ENCODE results near the gene KCNJ16.

KCNJ16 gene

GRCh38 chr17:70070305-70071027 lies 4.6 kb upstream of the KCNJ16 start:
- H3K27me3 ChIP-seq (ENCODE audit: control insufficient read depth in 1 of 2, insufficient read depth in 2 of 2, low read length in 2 of 2): no peaks in the 10 kb centered on the region
- no peaks in the 10 kb centered on the region for H3K4me1 ChIP-seq (ENCODE audit: control insufficient read depth, insufficient read depth, low read length)
- no peaks in the 10 kb centered on the region for H3K36me3 ChIP-seq (ENCODE audit: control insufficient read depth in 2 of 2, insufficient read depth in 2 of 2, low read length in 2 of 2)
- no peak overlapping the region for H3K4me3 ChIP-seq (ENCODE audit: low read length in 2 of 2)
- no peak overlapping the region for H3K27ac ChIP-seq (ENCODE audit: low read length)
- H3K9me3 ChIP-seq (ENCODE audit: control insufficient read depth in 2 of 2, low read length in 2 of 2): no peaks in the 10 kb centered on the region
- no peak overlapping the region for H3K9ac ChIP-seq (ENCODE audit: low read length in 2 of 2)

- H3K9me3 ChIP-seq (ENCODE audit: control insufficient read depth in 2 of 2, low read length in 2 of 2): no peaks in the 10 kb centered on the region
- no peak overlapping the region for H3K9ac ChIP-seq (ENCODE audit: low read length in 2 of 2)
- no peaks in the 10 kb centered on the region for H3K36me3 ChIP-seq (ENCODE audit: control insufficient read depth in 2 of 2, insufficient read depth in 2 of 2, low read length in 2 of 2)
- H3K27me3 ChIP-seq (ENCODE audit: control insufficient read depth in 1 of 2, insufficient read depth in 2 of 2, low read length in 2 of 2): no peaks in the 10 kb centered on the region
- no peak overlapping the region for H3K27ac ChIP-seq (ENCODE audit: low read length)
- no peaks in the 10 kb centered on the region for H3K4me1 ChIP-seq (ENCODE audit: control insufficient read depth, insufficient read depth, low read length)
- no peak overlapping the region for H3K4me3 ChIP-seq (ENCODE audit: low read length in 2 of 2)
These were observed 3.9 kb upstream of the KCNJ16 start for GRCh38 chr17:70071127-70071526.

GRCh38 chr17:70071620-70072019 lies 3.4 kb upstream of the KCNJ16 start:
- no peak overlapping the region for H3K27ac ChIP-seq (ENCODE audit: low read length)
- H3K4me3 ChIP-seq (ENCODE audit: low read length in 2 of 2): no peak overlapping the region
- no peak overlapping the region for H3K9ac ChIP-seq (ENCODE audit: low read length in 2 of 2)
- H3K9me3 ChIP-seq (ENCODE audit: control insufficient read depth in 2 of 2, low read length in 2 of 2): no peaks in the 10 kb centered on the region
- H3K27me3 ChIP-seq (ENCODE audit: control insufficient read depth in 1 of 2, insufficient read depth in 2 of 2, low read length in 2 of 2): no peaks in the 10 kb centered on the region
- no peaks in the 10 kb centered on the region for H3K4me1 ChIP-seq (ENCODE audit: control insufficient read depth, insufficient read depth, low read length)
- no peaks in the 10 kb centered on the region for H3K36me3 ChIP-seq (ENCODE audit: control insufficient read depth in 2 of 2, insufficient read depth in 2 of 2, low read length in 2 of 2)

GRCh38 chr17:70072546-70073309 lies 2.3 kb upstream of the KCNJ16 start:
- H3K36me3 ChIP-seq (ENCODE audit: control insufficient read depth in 2 of 2, insufficient read depth in 2 of 2, low read length in 2 of 2): no peaks in the 10 kb centered on the region
- no peaks in the 10 kb centered on the region for H3K27me3 ChIP-seq (ENCODE audit: control insufficient read depth in 1 of 2, insufficient read depth in 2 of 2, low read length in 2 of 2)
- H3K9me3 ChIP-seq (ENCODE audit: control insufficient read depth in 2 of 2, low read length in 2 of 2): no peaks in the 10 kb centered on the region
- no peak overlapping the region for H3K4me3 ChIP-seq (ENCODE audit: low read length in 2 of 2)
- H3K4me1 ChIP-seq (ENCODE audit: control insufficient read depth, insufficient read depth, low read length): no peaks in the 10 kb centered on the region
- no peak overlapping the region for H3K27ac ChIP-seq (ENCODE audit: low read length)
- H3K9ac ChIP-seq (ENCODE audit: low read length in 2 of 2): no peak overlapping the region

- no peaks in the 10 kb centered on the region for H3K27me3 ChIP-seq (ENCODE audit: control insufficient read depth in 1 of 2, insufficient read depth in 2 of 2, low read length in 2 of 2)
- no peak overlapping the region for H3K27ac ChIP-seq (ENCODE audit: low read length)
- no peaks in the 10 kb centered on the region for H3K4me1 ChIP-seq (ENCODE audit: control insufficient read depth, insufficient read depth, low read length)
- no peaks in the 10 kb centered on the region for H3K36me3 ChIP-seq (ENCODE audit: control insufficient read depth in 2 of 2, insufficient read depth in 2 of 2, low read length in 2 of 2)
- H3K9me3 ChIP-seq (ENCODE audit: control insufficient read depth in 2 of 2, low read length in 2 of 2): no peaks in the 10 kb centered on the region
- H3K4me3 ChIP-seq (ENCODE audit: low read length in 2 of 2): no peak overlapping the region
- H3K9ac ChIP-seq (ENCODE audit: low read length in 2 of 2): no peak overlapping the region
These were observed 1.7 kb upstream of the KCNJ16 start for GRCh38 chr17:70073310-70073709.

- Histone ChIP-seq H3K4me3 (ENCODE audit: low read length in 2 of 2) (no peak overlapping the region), H3K27ac (ENCODE audit: low read length) (no peak overlapping the region), H3K9me3 (ENCODE audit: control insufficient read depth in 2 of 2, low read length in 2 of 2) (no peaks in the 10 kb centered on the region)
These were observed 1.2 kb upstream of the KCNJ16 start for GRCh38 chr17:70073799-70074198.

GRCh38 chr17:70074236-70074830 lies 692 bp upstream of the KCNJ16 start:
- H3K9me3 ChIP-seq (ENCODE audit: control insufficient read depth in 2 of 2, low read length in 2 of 2): no peaks in the 10 kb centered on the region
- no peak overlapping the region for H3K27ac ChIP-seq (ENCODE audit: low read length)
- no peak overlapping the region for H3K9ac ChIP-seq (ENCODE audit: low read length in 2 of 2)
- H3K4me3 ChIP-seq (ENCODE audit: low read length in 2 of 2): no peak overlapping the region
- H3K4me1 ChIP-seq (ENCODE audit: control insufficient read depth, insufficient read depth, low read length): no peaks in the 10 kb centered on the region
- H3K36me3 ChIP-seq (ENCODE audit: control insufficient read depth in 2 of 2, insufficient read depth in 2 of 2, low read length in 2 of 2): no peaks in the 10 kb centered on the region
- no peaks in the 10 kb centered on the region for H3K27me3 ChIP-seq (ENCODE audit: control insufficient read depth in 1 of 2, insufficient read depth in 2 of 2, low read length in 2 of 2)

More at GRCh38 chr17:70073799-70074198, 1.2 kb upstream of the KCNJ16 start:
- no peaks in the 10 kb centered on the region for H3K36me3 ChIP-seq (ENCODE audit: control insufficient read depth in 2 of 2, insufficient read depth in 2 of 2, low read length in 2 of 2)
- no peaks in the 10 kb centered on the region for H3K4me1 ChIP-seq (ENCODE audit: control insufficient read depth, insufficient read depth, low read length)
- H3K27me3 ChIP-seq (ENCODE audit: control insufficient read depth in 1 of 2, insufficient read depth in 2 of 2, low read length in 2 of 2): no peaks in the 10 kb centered on the region
- H3K9ac ChIP-seq (ENCODE audit: low read length in 2 of 2): no peak overlapping the region

- Histone ChIP-seq H3K27ac (ENCODE audit: low read length) (no peak overlapping the region), H3K9ac (ENCODE audit: low read length in 2 of 2) (no peak overlapping the region), H3K4me1 (ENCODE audit: control insufficient read depth, insufficient read depth, low read length) (no peaks in the 10 kb centered on the region), H3K9me3 (ENCODE audit: control insufficient read depth in 2 of 2, low read length in 2 of 2) (no peaks in the 10 kb centered on the region), H3K36me3 (ENCODE audit: control insufficient read depth in 2 of 2, insufficient read depth in 2 of 2, low read length in 2 of 2) (no peaks in the 10 kb centered on the region), H3K27me3 (ENCODE audit: control insufficient read depth in 1 of 2, insufficient read depth in 2 of 2, low read length in 2 of 2) (no peaks in the 10 kb centered on the region), H3K4me3 (ENCODE audit: low read length in 2 of 2) (no peak overlapping the region)
These were observed 1.2 kb downstream of the KCNJ16 start for GRCh38 chr17:70076189-70076588.

GRCh38 chr17:70076831-70077230 lies 1.8 kb downstream of the KCNJ16 start:
- no peaks in the 10 kb centered on the region for H3K27me3 ChIP-seq (ENCODE audit: control insufficient read depth in 1 of 2, insufficient read depth in 2 of 2, low read length in 2 of 2)
- H3K9ac ChIP-seq (ENCODE audit: low read length in 2 of 2): no peak overlapping the region
- H3K9me3 ChIP-seq (ENCODE audit: control insufficient read depth in 2 of 2, low read length in 2 of 2): no peaks in the 10 kb centered on the region
- no peaks in the 10 kb centered on the region for H3K4me1 ChIP-seq (ENCODE audit: control insufficient read depth, insufficient read depth, low read length)
- no peak overlapping the region for H3K4me3 ChIP-seq (ENCODE audit: low read length in 2 of 2)
- no peaks in the 10 kb centered on the region for H3K36me3 ChIP-seq (ENCODE audit: control insufficient read depth in 2 of 2, insufficient read depth in 2 of 2, low read length in 2 of 2)
- H3K27ac ChIP-seq (ENCODE audit: low read length): no peak overlapping the region

GRCh38 chr17:70078549-70078948 lies 3.5 kb downstream of the KCNJ16 start:
- H3K27me3 ChIP-seq (ENCODE audit: control insufficient read depth in 1 of 2, insufficient read depth in 2 of 2, low read length in 2 of 2): no peaks in the 10 kb centered on the region
- no peak overlapping the region for H3K4me3 ChIP-seq (ENCODE audit: low read length in 2 of 2)
- H3K9me3 ChIP-seq (ENCODE audit: control insufficient read depth in 2 of 2, low read length in 2 of 2): no peaks in the 10 kb centered on the region
- no peaks in the 10 kb centered on the region for H3K4me1 ChIP-seq (ENCODE audit: control insufficient read depth, insufficient read depth, low read length)
- H3K9ac ChIP-seq (ENCODE audit: low read length in 2 of 2): no peak overlapping the region
- H3K36me3 ChIP-seq (ENCODE audit: control insufficient read depth in 2 of 2, insufficient read depth in 2 of 2, low read length in 2 of 2): no peaks in the 10 kb centered on the region
- H3K27ac ChIP-seq (ENCODE audit: low read length): no peak overlapping the region
